ENCODE data around the gene NDUFA7. TPM values are rescaled to one million over a fixed set of nuclear protein-coding genes. Genes with fewer than 3 reads are reported as not detected.
"Not testable (repeated sequence)": the region's sequence is repeated elsewhere in the genome, so short reads cannot be mapped to it uniquely, and the experiment has no call there.

The NDUFA7 gene
- total and polyA plus RNA-seq, 12 donors, result 5.3 to 502 (median 78.2) TPM

DNA sequence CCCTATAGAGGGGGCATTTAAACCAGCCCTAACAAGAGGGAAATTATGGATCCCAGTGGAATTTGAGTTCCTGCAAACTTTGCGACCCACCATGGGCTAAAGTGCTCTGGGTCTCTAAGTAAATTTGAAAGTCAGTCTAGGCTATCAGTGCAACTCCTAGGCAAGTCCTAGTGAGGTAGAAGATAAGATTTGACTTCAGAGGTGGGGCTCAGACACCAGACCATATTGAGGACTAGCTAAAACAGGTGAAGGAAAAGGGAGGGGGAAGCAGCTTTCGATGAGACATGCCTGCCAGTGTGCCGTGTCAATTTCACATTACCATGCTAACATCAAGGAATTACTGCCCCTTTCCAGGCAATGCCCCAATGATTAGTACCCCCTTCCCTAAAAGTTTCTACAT, 51.5 kb downstream of the NDUFA7 start:
- TF ChIP-seq POLR2A (IDR thresholded peaks at IDR 0.05), result no peak
- TF ChIP-seq, protein P1, sequence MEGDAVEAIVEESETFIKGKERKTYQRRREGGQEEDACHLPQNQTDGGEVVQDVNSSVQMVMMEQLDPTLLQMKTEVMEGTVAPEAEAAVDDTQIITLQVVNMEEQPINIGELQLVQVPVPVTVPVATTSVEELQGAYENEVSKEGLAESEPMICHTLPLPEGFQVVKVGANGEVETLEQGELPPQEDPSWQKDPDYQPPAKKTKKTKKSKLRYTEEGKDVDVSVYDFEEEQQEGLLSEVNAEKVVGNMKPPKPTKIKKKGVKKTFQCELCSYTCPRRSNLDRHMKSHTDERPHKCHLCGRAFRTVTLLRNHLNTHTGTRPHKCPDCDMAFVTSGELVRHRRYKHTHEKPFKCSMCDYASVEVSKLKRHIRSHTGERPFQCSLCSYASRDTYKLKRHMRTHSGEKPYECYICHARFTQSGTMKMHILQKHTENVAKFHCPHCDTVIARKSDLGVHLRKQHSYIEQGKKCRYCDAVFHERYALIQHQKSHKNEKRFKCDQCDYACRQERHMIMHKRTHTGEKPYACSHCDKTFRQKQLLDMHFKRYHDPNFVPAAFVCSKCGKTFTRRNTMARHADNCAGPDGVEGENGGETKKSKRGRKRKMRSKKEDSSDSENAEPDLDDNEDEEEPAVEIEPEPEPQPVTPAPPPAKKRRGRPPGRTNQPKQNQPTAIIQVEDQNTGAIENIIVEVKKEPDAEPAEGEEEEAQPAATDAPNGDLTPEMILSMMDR (IDR thresholded peaks at IDR 0.05), result no peak

DNA sequence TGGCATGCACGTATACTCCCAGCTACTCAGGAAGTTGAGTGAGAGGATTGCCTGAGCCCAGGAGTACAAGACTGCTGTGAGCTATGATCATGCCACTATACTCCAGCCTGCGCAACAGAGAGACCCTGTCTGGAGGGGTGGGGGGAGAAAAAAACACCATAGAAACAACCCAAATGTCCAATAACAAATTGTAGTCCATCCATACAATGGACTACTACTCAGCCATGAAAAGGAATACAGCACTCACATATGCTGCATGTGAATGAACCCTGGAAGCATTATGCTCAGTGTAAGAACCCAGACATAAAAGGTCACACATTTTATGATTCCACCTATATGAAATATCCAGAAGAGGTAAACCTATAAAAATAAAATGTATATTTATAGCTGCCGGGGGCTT, 55.3 kb downstream of the NDUFA7 start:
- no peak for TF ChIP-seq POLR2A (IDR thresholded peaks at IDR 0.05)
- TF ChIP-seq, protein P1 (IDR thresholded peaks at IDR 0.05), result no peak
- Histone ChIP-seq H3K4me3 (no peak overlapping the region), H3K27ac (no peak overlapping the region), H3K4me1 (replicated peaks in 1 of 2) (no peaks in the 10 kb centered on the region), H3K36me3 (replicated peaks in 1 of 2) (no peaks in the 10 kb centered on the region), H3K9me3 (replicated peaks in 1 of 3) (no peaks in the 10 kb centered on the region), H3K27me3 (no peaks in the 10 kb centered on the region)
- intact Hi-C loops (cut with DNase I), result no loop called here
- peak in 4 of 7 donors; percentile 1 to 34 (median 2) for DNase-seq
- WGBS, 4 donors, result 71 to 77% (median 74%) methylated on average over 3 of the region's 3 CpGs

More for the DNA sequence above, 51.5 kb downstream of the NDUFA7 start:
- intact Hi-C loops (cut with DNase I), result no loop called here
- Histone ChIP-seq H3K9me3 (replicated peaks in 1 of 3) (no peaks in the 10 kb centered on the region), H3K4me1 (replicated peaks in 1 of 2) (no peaks in the 10 kb centered on the region), H3K36me3 (replicated peaks in 1 of 2) (no peaks in the 10 kb centered on the region), H3K27ac (no peak overlapping the region), H3K27me3 (no peaks in the 10 kb centered on the region), H3K4me3 (no peak overlapping the region)
- WGBS, 4 donors, result 74 to 93% (median 89%) methylated on average over 3 of the region's 3 CpGs
- DNase-seq, result no peak

DNA sequence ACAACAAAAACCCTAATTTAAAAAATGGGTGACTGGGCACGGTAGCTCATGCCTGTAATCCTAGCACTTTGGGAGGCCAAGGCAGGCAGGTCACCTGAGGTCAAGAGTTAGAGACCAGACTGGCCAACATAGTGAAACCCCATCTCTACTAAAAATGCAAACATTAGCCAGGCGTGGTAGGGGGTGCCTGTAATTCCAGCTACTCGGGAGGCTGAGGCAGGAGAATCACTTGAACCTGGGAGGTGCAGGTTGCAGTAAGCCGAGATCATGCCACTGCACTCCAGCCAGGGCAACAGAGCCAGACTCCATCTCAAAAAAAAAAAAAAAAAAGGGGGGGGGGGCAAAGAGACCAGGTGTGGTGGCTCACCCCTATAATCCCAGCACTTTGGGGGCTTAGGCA, 56.9 kb downstream of the NDUFA7 start:
- H3K4me1 ChIP-seq (replicated peaks in 1 of 2); intact Hi-C loops (cut with DNase I); H3K9me3 ChIP-seq (replicated peaks in 1 of 3); H3K4me3 ChIP-seq; H3K27me3 ChIP-seq; H3K36me3 ChIP-seq (replicated peaks in 1 of 2); H3K27ac ChIP-seq: not testable (repeated sequence)
- 63 to 92% (median 86%) methylated on average over 4 of the region's 4 CpGs for WGBS, 4 donors
- peak in 3 of 7 donors; percentile 3 to 24 (median 7) for DNase-seq

DNA sequence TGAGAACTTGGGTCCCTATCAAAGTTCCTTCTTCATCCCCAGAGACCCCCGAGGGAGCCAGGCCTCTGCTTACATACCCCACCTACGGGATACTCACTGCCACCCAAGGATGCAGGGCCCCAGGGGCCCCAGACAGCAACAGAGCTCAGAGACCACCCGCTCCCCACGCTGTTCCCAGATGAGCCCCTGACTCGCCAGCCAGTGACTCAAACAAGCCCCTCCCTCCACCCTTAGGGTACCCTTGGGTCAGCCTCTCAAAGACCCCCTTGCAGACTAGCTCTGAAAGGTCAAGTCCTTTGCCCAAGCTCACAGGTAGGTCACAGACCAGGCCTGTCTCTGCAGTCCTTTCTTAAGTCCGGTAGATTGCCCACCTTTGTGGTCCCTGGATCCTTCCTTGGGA, 58.7 kb downstream of the NDUFA7 start:
- no peaks in the 10 kb centered on the region for H3K36me3 ChIP-seq (replicated peaks in 1 of 2)
- 86 to 97% (median 90%) methylated on average over 6 of the region's 6 CpGs for WGBS, 4 donors
- TF ChIP-seq POLR2A (IDR thresholded peaks at IDR 0.05), result no peak
- TF ChIP-seq, protein P1 (IDR thresholded peaks at IDR 0.05), result no peak
- H3K4me3 ChIP-seq, result no peak overlapping the region
- DNase-seq, result peak in 3 of 7 donors; percentile 5 to 14 (median 11)
- intact Hi-C loops (cut with DNase I), result no loop called here
- H3K27ac ChIP-seq, result no peak overlapping the region
- H3K27me3 ChIP-seq, result no peaks in the 10 kb centered on the region
- H3K4me1 ChIP-seq (replicated peaks in 1 of 2), result no peaks in the 10 kb centered on the region
- H3K9me3 ChIP-seq (replicated peaks in 1 of 3), result no peaks in the 10 kb centered on the region

DNA sequence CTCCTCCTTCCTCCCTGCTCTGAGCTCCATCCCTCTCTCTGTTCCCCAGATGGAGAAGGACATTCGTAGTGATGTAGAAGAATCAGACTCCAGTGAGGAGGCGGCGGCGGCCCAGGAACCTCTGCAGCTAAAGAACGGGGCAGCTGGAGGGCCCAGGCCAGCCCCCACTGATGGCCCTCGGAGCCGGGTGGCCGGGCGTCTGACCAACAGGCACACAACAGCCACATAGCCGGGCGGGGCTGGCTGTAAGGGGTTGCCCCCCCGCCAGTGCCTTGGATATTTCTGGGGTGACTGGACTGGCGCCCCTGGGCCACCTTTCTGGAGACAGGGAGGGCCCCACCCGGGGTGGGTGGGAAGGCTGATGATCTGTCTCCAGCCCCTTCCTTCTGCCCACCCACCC, 59.3 kb downstream of the NDUFA7 start:
- Histone ChIP-seq H3K27me3 (no peaks in the 10 kb centered on the region), H3K4me1 (replicated peaks in 1 of 2) (no peaks in the 10 kb centered on the region), H3K36me3 (replicated peaks in 1 of 2) (peaks cover 0 to 4% of the 10 kb centered on the region in 2 donors), H3K9me3 (replicated peaks in 1 of 3) (no peaks in the 10 kb centered on the region), H3K27ac (no peak overlapping the region), H3K4me3 (no peak overlapping the region)
- intact Hi-C loops (cut with DNase I), result no loop called here
- TF ChIP-seq POLR2A (IDR thresholded peaks at IDR 0.05), result no peak
- TF ChIP-seq, protein P1 (IDR thresholded peaks at IDR 0.05), result no peak
- WGBS, 4 donors, result 86 to 94% (median 91%) methylated on average over 4 to 14 of the region's 14 CpGs
- peak in 3 of 7 donors; percentile 11 to 13 (median 13) for DNase-seq

Data from adrenal gland (tissue), 12 donors.